ENCODE data around the gene PCDHGA1. TPM values are rescaled to one million over a fixed set of nuclear protein-coding genes. Genes with fewer than 3 reads are reported as not detected.

The PCDHGA1 gene
- total and polyA plus RNA-seq, 10 donors, result 0.04 to 0.52 (median 0.25) TPM; not detected in 1

DNA sequence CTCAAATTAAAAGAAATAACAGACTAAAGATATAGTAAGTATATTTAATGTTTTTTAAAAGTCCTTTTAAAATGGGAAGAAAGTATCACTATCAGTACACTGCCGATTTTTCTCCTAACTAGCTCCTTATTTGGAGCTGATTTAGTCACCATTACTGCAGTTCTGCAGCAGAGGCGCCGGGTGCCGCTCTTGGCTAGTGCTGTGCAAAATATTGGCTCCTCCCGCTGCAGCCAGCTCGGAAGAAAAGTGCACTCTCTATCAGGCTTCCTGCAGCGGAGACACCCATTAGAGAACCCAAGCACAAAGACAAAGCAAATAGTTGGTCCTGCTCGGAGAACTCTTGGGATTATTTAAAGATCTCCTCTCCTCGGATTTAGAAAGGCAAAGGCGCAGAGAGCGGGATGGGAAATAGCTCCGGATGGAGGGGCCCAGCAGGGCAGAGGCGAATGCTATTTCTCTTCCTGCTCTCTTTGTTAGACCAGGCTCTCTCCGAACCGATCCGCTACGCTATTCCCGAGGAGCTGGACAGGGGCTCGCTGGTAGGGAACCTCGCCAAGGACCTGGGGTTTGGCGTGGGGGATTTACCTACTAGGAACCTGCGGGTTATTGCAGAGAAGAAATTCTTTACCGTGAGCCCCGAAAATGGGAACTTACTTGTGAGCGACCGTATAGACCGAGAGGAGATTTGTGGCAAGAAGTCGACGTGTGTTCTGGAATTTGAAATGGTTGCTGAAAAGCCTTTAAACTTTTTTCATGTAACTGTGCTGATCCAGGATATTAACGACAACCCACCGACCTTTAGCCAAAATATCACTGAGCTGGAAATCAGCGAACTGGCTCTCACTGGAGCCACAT, 39.9 kb downstream of the PCDHGA1 start, which contains the start of gene PCDHGB3:
Gene PCDHGB3, plus strand, starts transcription at position 249 of the 855 bp plus-strand sequence. Its CDS starts 153 bp downstream, at position 402.
- no peaks in the 10 kb centered on the region for H3K4me1 ChIP-seq
- H3K4me3 ChIP-seq, result peak within 1 kb of the TSS in 5 of 8 donors; percentile 15 to 61 (median 23)
- no peak for DNase-seq
- intact Hi-C loops (cut with DNase I; ENCODE audit: low total_unique reads), result no loop called here
- H3K27ac ChIP-seq, result no peak within 1 kb of the TSS
- H3K27me3 ChIP-seq (replicated peaks in 1 of 7), result peaks cover 0 to 97% (median 21%) of the 10 kb centered on the region in 7 donors
- H3K36me3 ChIP-seq, result no peaks in the 10 kb centered on the region
- H3K9me3 ChIP-seq, result peaks cover 0 to 100% (median 97%) of the 10 kb centered on the region in 8 donors
- TF ChIP-seq, protein P1, sequence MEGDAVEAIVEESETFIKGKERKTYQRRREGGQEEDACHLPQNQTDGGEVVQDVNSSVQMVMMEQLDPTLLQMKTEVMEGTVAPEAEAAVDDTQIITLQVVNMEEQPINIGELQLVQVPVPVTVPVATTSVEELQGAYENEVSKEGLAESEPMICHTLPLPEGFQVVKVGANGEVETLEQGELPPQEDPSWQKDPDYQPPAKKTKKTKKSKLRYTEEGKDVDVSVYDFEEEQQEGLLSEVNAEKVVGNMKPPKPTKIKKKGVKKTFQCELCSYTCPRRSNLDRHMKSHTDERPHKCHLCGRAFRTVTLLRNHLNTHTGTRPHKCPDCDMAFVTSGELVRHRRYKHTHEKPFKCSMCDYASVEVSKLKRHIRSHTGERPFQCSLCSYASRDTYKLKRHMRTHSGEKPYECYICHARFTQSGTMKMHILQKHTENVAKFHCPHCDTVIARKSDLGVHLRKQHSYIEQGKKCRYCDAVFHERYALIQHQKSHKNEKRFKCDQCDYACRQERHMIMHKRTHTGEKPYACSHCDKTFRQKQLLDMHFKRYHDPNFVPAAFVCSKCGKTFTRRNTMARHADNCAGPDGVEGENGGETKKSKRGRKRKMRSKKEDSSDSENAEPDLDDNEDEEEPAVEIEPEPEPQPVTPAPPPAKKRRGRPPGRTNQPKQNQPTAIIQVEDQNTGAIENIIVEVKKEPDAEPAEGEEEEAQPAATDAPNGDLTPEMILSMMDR (IDR thresholded peaks at IDR 0.05 in 8 of 11, conservative IDR thresholded peaks at IDR 0.05 in 3 of 11), result peak in 3 of 11 experiments; percentile 10 to 30 (median 21)
- no peak for TF ChIP-seq POLR2A (IDR thresholded peaks at IDR 0.05)
- 12 to 23% (median 17%) methylated on average over 32 of the region's 32 CpGs for WGBS, 5 donors

DNA sequence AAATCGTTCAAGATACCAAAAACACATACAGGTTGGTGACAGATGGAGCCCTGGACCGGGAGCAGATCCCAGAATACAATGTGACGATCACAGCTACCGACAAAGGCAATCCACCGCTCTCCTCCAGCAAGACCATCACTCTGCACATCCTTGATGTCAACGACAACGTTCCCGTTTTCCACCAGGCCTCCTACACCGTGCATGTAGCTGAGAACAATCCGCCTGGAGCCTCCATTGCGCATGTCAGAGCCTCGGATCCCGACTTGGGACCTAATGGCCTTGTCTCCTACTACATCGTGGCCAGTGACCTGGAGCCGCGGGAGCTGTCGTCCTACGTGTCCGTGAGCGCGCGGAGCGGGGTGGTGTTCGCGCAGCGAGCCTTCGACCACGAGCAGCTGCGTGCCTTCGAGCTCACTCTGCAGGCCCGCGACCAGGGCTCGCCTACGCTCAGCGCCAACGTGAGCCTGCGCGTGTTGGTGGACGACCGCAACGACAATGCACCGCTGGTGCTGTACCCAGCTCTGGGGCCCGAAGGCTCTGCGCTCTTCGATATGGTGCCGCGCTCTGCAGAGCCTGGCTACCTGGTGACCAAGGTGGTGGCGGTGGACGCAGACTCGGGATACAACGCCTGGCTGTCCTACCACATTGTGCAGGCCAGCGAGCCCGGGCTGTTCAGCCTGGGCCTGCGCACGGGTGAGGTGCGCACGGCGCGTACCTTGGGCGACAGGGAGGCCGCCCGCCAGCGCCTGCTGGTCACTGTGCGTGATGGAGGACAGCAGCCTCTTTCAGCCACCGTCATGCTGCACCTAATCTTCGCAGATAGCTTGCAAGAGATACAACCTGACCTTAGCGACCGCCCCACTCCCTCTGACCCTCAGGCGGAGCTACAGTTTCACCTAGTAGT, 41.5 kb downstream of the PCDHGA1 start:
- TF ChIP-seq POLR2AphosphoS5 (IDR thresholded peaks at IDR 0.05) (no peak), POLR2A (IDR thresholded peaks at IDR 0.05) (no peak)
- TF ChIP-seq, protein P1 (IDR thresholded peaks at IDR 0.05 in 8 of 11, conservative IDR thresholded peaks at IDR 0.05 in 3 of 11), result no peak
- H3K27me3 ChIP-seq (replicated peaks in 1 of 7), result peaks cover 0 to 92% (median 14%) of the 10 kb centered on the region in 7 donors
- H3K27ac ChIP-seq, result no peak overlapping the region
- intact Hi-C loops (cut with DNase I; ENCODE audit: low total_unique reads), result no loop called here
- no peak for DNase-seq
- H3K4me1 ChIP-seq, result no peaks in the 10 kb centered on the region
- H3K36me3 ChIP-seq, result no peaks in the 10 kb centered on the region
- peak overlapping the region in 1 of 8 donors; percentile 17 for H3K4me3 ChIP-seq
- WGBS, 5 donors, result 28 to 44% (median 37%) methylated on average over 23 to 69 of the region's 69 CpGs
- H3K9me3 ChIP-seq, result peaks cover 0 to 100% (median 96%) of the 10 kb centered on the region in 8 donors

DNA sequence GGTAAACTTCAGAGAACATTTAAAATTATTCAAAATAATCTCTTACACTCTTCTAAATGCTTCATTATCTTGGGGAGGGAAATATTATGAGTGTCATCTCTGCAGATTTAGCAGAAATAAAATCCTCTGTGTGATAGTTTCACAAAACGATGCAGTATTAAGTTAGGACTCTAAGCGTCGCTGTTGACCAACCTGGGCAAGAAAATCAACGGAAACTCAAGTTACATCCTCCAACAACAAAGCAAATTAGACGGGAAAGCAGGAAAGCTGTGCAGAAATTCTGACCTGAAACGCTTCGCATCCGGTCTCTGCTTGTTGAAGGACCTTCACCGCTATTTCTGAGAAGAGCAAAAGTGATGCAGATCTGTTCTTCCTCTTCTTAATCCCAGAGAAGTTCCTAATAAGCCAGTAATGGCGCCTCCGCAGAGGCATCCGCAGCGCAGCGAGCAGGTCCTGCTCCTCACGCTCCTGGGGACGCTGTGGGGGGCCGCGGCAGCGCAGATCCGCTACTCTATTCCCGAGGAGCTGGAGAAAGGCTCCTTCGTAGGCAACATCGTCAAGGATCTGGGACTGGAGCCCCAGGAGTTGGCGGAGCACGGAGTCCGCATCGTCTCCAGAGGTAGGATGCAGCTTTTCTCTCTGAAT, 43.5 kb downstream of the PCDHGA1 start, which contains the start of gene PCDHGA6:
Gene PCDHGA6, plus strand, starts transcription at position 219 of the 645 bp plus-strand sequence. Its CDS starts 193 bp downstream, at position 412.
- intact Hi-C loops (cut with DNase I; ENCODE audit: low total_unique reads), result no loop called here
- H3K9me3 ChIP-seq, result peaks cover 0 to 100% (median 98%) of the 10 kb centered on the region in 8 donors
- peaks cover 0 to 87% (median 10%) of the 10 kb centered on the region in 7 donors for H3K27me3 ChIP-seq (replicated peaks in 1 of 7)
- H3K4me3 ChIP-seq, result peak within 1 kb of the TSS in 2 of 8 donors; percentile 25 to 55
- no peaks in the 10 kb centered on the region for H3K36me3 ChIP-seq
- H3K27ac ChIP-seq, result no peak within 1 kb of the TSS
- no peak for DNase-seq
- H3K4me1 ChIP-seq, result no peaks in the 10 kb centered on the region
- 21 to 31% (median 23%) methylated on average over 19 to 27 of the region's 27 CpGs for WGBS, 5 donors
- TF ChIP-seq, protein P1 (IDR thresholded peaks at IDR 0.05 in 8 of 11, conservative IDR thresholded peaks at IDR 0.05 in 3 of 11), result peak in 4 of 11 experiments; percentile 11 to 32 (median 18)
- TF ChIP-seq POLR2AphosphoS5 (IDR thresholded peaks at IDR 0.05), result no peak

All from spleen (tissue), 11 donors.